Breast epithelium (tissue), 4 donors: ENCODE results near the gene KLK4. TPM values are rescaled to one million over a fixed set of nuclear protein-coding genes. Genes with fewer than 3 reads are reported as not detected.

Source experiments
- DNase-seq, 2 donors: peaks; one replicate each; pipeline ENCODE4 v3.0.0-alpha.2; 2019; ENCODE audit warnings: low spot score in 2 of 2
- H3K27ac ChIP-seq, 2 donors: fragments of 200-600 bp; sonication (generic) in 1 of 2; one replicate each; pipeline ENCODE4 v1.5.1; 2016 to 2019; ENCODE audit warnings: mild to moderate bottlenecking in 1 of 2
- H3K27me3 ChIP-seq, 2 donors: fragments of 200-600 bp; sonication (generic) in 1 of 2; one replicate each; pipeline versions ENCODE4 v1.5.1 to v1.6.0; 2017 to 2019; ENCODE audit warnings: control low read depth in 1 of 2, mild to moderate bottlenecking in 1 of 2
- H3K36me3 ChIP-seq: fragments of 200-600 bp; one replicate; pipeline ENCODE4 v1.5.1; 2019
- H3K4me1 ChIP-seq, 2 donors: fragments of 200-600 bp; sonication (generic); one replicate each; pipeline ENCODE4 v1.5.1; 2016 to 2019; ENCODE audit warnings: control low read depth in 1 of 2
- H3K4me3 ChIP-seq, 3 donors: fragments of 200-600 bp; sonication (generic); 1 replicate in 2 of 3; 2 replicates in 1 of 3; pipeline ENCODE4 v1.5.1; 2016 to 2019; ENCODE audit warnings: mild to moderate bottlenecking in 3 of 3, moderate library complexity in 2 of 3
- H3K9me3 ChIP-seq, 2 donors: fragments of 200-600 bp; sonication (generic) in 1 of 2; one replicate each; pipeline ENCODE4 v1.5.1; 2016 to 2019; ENCODE audit warnings: control low read depth in 1 of 2
- POLR2A ChIP-seq: fragments of 450-650 bp; IDR thresholded peaks from one replicate; pipeline ENCODE4 v1.6.1; 2016; ENCODE audit warnings: antibody characterized with exemption, mild to moderate bottlenecking, moderate library complexity
- POLR2AphosphoS5 ChIP-seq, 3 donors: sonication (generic); formaldehyde crosslinking; IDR thresholded peaks; one replicate each; pipeline ENCODE4 v1.6.1; 2017; ENCODE audit warnings: antibody characterized with exemption in 3 of 3
- intact Hi-C: fragments of 100-400 bp; cut with DNase I; formaldehyde crosslinking; loops from one replicate; pipeline ENCODE4 v1.15.1; 2023; ENCODE audit warnings: low total_unique reads
- total RNA-seq, 3 donors: library from RNA; depleted of rRNA; stranded (reverse); fragments of >200 nt; gene quantifications; one replicate each; pipeline ENCODE4 v1.1.0, GENCODE V29; 2016
- TF ChIP-seq, protein P1 (sequence below), 3 donors: fragments of 450-650 bp; IDR thresholded peaks; one replicate each; pipeline ENCODE4 v1.5.1; 2016 to 2017; ENCODE audit warnings: antibody characterized with exemption in 3 of 3, mild to moderate bottlenecking in 3 of 3, moderate library complexity in 3 of 3

KLK4 gene
- total RNA-seq, 3 donors from 2014 or later, result not detected

DNA sequence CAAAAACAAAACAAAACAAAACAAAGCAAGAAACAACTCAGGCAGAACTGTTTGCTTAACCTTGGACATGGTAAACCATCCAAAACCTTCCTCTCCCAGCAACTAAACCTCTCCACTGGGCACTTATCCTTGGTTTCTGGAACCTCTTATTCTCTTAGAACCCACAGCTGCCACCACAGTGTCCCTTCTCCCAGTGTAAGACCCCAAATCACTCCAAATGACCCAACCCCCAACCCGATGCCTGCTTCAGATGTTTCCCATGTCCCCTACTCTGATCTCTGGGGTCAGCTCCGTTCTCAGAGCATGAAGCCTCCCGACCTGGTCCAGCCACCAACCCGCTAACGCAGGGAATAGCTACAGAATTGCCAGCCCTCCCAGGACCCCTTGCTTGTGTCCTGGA lies 37.0 kb downstream of the KLK4 start:
- H3K4me3 ChIP-seq, result no peak overlapping the region
- no peaks in the 10 kb centered on the region for H3K36me3 ChIP-seq
- TF ChIP-seq POLR2A (no peak), POLR2AphosphoS5 (IDR thresholded peaks at IDR 0.05) (no peak)
- TF ChIP-seq, protein P1, sequence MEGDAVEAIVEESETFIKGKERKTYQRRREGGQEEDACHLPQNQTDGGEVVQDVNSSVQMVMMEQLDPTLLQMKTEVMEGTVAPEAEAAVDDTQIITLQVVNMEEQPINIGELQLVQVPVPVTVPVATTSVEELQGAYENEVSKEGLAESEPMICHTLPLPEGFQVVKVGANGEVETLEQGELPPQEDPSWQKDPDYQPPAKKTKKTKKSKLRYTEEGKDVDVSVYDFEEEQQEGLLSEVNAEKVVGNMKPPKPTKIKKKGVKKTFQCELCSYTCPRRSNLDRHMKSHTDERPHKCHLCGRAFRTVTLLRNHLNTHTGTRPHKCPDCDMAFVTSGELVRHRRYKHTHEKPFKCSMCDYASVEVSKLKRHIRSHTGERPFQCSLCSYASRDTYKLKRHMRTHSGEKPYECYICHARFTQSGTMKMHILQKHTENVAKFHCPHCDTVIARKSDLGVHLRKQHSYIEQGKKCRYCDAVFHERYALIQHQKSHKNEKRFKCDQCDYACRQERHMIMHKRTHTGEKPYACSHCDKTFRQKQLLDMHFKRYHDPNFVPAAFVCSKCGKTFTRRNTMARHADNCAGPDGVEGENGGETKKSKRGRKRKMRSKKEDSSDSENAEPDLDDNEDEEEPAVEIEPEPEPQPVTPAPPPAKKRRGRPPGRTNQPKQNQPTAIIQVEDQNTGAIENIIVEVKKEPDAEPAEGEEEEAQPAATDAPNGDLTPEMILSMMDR (IDR thresholded peaks at IDR 0.05), result no peak
- intact Hi-C loops, result no loop called here
- H3K9me3 ChIP-seq, result no peaks in the 10 kb centered on the region
- no peaks in the 10 kb centered on the region for H3K4me1 ChIP-seq
- H3K27ac ChIP-seq, result no peak overlapping the region
- peaks cover 0 to 33% of the 10 kb centered on the region in 2 donors for H3K27me3 ChIP-seq
- DNase-seq, result no peak

GRCh38 chr19:50873056-50873455 lies 38.1 kb downstream of the KLK4 start, which contains the start of gene KLK2:
Gene KLK2 (plus strand): TSS chr19:50873439. CDS start chr19:50873474, 35 bp downstream.
- Histone ChIP-seq H3K27ac (no peak within 1 kb of the TSS), H3K4me1 (no peaks in the 10 kb centered on the region), H3K4me3 (no peak within 1 kb of the TSS), H3K27me3 (peaks cover 0 to 35% of the 10 kb centered on the region in 2 donors), H3K36me3 (no peaks in the 10 kb centered on the region), H3K9me3 (no peaks in the 10 kb centered on the region)
- no peak for DNase-seq
- intact Hi-C loops, result no loop called here
- TF ChIP-seq, protein P1 (IDR thresholded peaks at IDR 0.05), result no peak
- no peak for TF ChIP-seq POLR2AphosphoS5 (IDR thresholded peaks at IDR 0.05)
- no peak for TF ChIP-seq POLR2A

GRCh38 chr19:50870417-50871089 lies 40.6 kb downstream of the KLK4 start:
- no peaks in the 10 kb centered on the region for H3K4me1 ChIP-seq
- no peak for TF ChIP-seq POLR2AphosphoS5 (IDR thresholded peaks at IDR 0.05)
- TF ChIP-seq POLR2A, result no peak
- TF ChIP-seq, protein P1 (IDR thresholded peaks at IDR 0.05), result no peak
- no peak overlapping the region for H3K4me3 ChIP-seq
- intact Hi-C loops, result no loop called here
- no peak overlapping the region for H3K27ac ChIP-seq
- DNase-seq, result no peak
- H3K36me3 ChIP-seq, result no peaks in the 10 kb centered on the region
- peaks cover 0 to 45% of the 10 kb centered on the region in 2 donors for H3K27me3 ChIP-seq
- no peaks in the 10 kb centered on the region for H3K9me3 ChIP-seq

- Histone ChIP-seq H3K4me1 (no peaks in the 10 kb centered on the region), H3K9me3 (no peaks in the 10 kb centered on the region), H3K4me3 (no peak overlapping the region), H3K27ac (no peak overlapping the region), H3K27me3 (peaks cover 0 to 40% of the 10 kb centered on the region in 2 donors), H3K36me3 (no peaks in the 10 kb centered on the region)
- no peak for DNase-seq
- intact Hi-C loops, result loop anchor here (5.0 kb wide), 1 partner anchor 402 kb away; no protein-coding TSS in a partner anchor
- TF ChIP-seq POLR2AphosphoS5 (IDR thresholded peaks at IDR 0.05) (no peak), POLR2A (no peak)
- TF ChIP-seq, protein P1 (IDR thresholded peaks at IDR 0.05), result no peak
These were observed 41.7 kb downstream of the KLK4 start for GRCh38 chr19:50869479-50869878.

DNA sequence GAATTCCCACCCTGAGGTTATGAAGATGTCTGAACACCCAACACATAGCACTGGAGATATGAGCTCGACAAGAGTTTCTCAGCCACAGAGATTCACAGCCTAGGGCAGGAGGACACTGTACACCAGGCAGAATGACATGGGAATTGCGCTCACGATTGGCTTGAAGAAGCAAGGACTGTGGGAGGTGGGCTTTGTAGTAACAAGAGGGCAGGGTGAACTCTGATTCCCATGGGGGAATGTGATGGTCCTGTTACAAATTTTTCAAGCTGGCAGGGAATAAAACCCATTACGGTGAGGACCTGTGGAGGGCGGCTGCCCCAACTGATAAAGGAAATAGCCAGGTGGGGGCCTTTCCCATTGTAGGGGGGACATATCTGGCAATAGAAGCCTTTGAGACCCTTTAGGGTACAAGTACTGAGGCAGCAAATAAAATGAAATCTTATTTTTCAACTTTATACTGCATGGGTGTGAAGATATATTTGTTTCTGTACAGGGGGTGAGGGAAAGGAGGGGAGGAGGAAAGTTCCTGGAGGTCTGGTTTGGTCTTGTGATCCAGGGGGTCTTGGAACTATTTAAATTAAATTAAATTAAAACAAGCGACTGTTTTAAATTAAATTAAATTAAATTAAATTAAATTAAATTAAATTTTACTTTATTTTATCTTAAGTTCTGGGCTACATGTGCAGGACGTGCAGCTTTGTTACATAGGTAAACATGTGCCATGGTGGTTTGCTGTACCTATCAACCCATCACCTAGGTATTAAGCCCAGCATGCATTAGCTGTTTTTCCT lies 49.5 kb downstream of the KLK4 start:
- Histone ChIP-seq H3K36me3 (no peaks in the 10 kb centered on the region), H3K4me1 (no peaks in the 10 kb centered on the region), H3K27ac (no peak overlapping the region), H3K9me3 (no peaks in the 10 kb centered on the region), H3K27me3 (peaks cover 0 to 46% of the 10 kb centered on the region in 2 donors), H3K4me3 (no peak overlapping the region)
- intact Hi-C loops, result no loop called here
- TF ChIP-seq POLR2A (no peak), POLR2AphosphoS5 (IDR thresholded peaks at IDR 0.05) (no peak)
- TF ChIP-seq, protein P1 (IDR thresholded peaks at IDR 0.05), result no peak
- no peak for DNase-seq
